Measurements from ENCODE around the gene CYP2W1.

The CYP2W1 gene

DNA sequence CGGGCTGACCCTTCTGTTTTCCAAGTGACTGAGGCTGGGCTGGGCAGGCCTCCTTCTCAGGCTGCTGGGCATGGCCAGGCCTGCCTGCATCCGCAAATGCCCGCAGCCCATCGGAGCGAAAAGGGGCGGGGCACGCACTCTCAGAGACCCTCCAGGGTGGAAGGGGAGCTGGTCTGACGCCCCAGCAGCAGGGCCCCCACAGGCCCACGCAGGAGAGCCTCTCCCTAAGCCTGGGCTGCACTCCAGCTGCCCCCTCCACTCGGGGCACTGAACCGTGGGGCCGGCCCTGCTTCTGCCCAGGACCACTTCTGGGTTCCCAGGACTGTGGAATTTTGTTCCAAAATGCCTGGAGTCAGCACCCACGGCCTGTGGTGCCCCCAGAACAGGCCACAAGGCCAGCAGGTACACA, 37.8 kb upstream of the CYP2W1 start:
- Mint-ChIP-seq H3K36me3 (ENCODE audit: low read depth) (peaks cover 7% of the 10 kb centered on the region), H3K27me3 (ENCODE audit: low read depth, poor library complexity) (peaks cover 55% of the 10 kb centered on the region), H3K4me1 (peaks cover 6% of the 10 kb centered on the region), H3K27ac (no peak overlapping the region), H3K4me3 (no peak overlapping the region), H3K9me3 (peaks cover 20% of the 10 kb centered on the region)
- peak; percentile 47 for DNase-seq
- TF ChIP-seq, protein P1, sequence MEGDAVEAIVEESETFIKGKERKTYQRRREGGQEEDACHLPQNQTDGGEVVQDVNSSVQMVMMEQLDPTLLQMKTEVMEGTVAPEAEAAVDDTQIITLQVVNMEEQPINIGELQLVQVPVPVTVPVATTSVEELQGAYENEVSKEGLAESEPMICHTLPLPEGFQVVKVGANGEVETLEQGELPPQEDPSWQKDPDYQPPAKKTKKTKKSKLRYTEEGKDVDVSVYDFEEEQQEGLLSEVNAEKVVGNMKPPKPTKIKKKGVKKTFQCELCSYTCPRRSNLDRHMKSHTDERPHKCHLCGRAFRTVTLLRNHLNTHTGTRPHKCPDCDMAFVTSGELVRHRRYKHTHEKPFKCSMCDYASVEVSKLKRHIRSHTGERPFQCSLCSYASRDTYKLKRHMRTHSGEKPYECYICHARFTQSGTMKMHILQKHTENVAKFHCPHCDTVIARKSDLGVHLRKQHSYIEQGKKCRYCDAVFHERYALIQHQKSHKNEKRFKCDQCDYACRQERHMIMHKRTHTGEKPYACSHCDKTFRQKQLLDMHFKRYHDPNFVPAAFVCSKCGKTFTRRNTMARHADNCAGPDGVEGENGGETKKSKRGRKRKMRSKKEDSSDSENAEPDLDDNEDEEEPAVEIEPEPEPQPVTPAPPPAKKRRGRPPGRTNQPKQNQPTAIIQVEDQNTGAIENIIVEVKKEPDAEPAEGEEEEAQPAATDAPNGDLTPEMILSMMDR (IDR thresholded peaks at IDR 0.05): no peak

- peaks cover 15% of the 10 kb centered on the region for H3K9me3 Mint-ChIP-seq
- no peak for DNase-seq
- H3K4me1 Mint-ChIP-seq: peaks cover 6% of the 10 kb centered on the region
- peaks cover 3% of the 10 kb centered on the region for H3K36me3 Mint-ChIP-seq (ENCODE audit: low read depth)
- H3K27ac Mint-ChIP-seq: no peak overlapping the region
- no peak overlapping the region for H3K4me3 Mint-ChIP-seq
- peaks cover 54% of the 10 kb centered on the region for H3K27me3 Mint-ChIP-seq (ENCODE audit: low read depth, poor library complexity)
- TF ChIP-seq, protein P1 (IDR thresholded peaks at IDR 0.05): no peak
Observed at GRCh38 chr7:945556-946255, 37.3 kb upstream of the CYP2W1 start.

DNA sequence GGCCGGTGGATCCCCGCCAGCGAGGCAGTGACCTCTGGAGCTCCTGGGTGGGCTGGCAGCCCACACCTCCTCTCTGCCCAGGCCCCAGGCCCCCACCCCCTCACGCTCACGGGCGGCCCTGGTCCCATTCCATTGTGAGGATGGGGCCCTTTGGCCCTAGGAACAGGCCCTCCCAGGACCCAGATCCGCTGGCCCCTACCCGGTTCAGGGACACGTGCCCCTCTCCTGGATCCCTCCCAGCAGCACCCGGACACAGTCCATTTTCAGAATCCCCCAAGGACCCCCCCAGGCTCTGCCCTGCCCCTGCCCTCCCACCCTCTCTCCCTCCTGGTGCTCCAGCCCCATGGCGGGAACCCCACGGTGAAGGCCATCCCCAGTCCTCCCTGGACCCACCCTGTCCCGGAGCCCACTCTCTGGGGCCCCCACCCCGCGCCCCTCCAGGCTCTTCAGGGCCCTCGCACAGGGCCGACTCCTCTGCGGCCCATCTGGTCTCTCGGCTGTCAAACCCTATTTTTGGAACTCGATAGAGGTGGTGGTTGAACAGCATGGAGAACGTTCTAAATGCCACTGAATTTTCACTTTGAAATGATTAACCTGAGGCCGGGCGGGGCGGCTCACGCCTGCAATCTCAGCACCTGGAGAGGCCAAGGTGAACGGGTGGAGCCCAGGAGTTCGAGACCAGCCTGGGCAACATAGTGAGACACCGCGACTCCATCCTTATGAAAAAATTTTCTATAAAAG, 36.6 kb upstream of the CYP2W1 start:
- no peak for DNase-seq
- TF ChIP-seq, protein P1 (IDR thresholded peaks at IDR 0.05): no peak
- H3K4me3 Mint-ChIP-seq: no peak overlapping the region
- peaks cover 7% of the 10 kb centered on the region for H3K9me3 Mint-ChIP-seq
- H3K36me3 Mint-ChIP-seq (ENCODE audit: low read depth): no peaks in the 10 kb centered on the region
- peaks cover 53% of the 10 kb centered on the region for H3K27me3 Mint-ChIP-seq (ENCODE audit: low read depth, poor library complexity)
- H3K4me1 Mint-ChIP-seq: peaks cover 6% of the 10 kb centered on the region
- no peak overlapping the region for H3K27ac Mint-ChIP-seq

DNA sequence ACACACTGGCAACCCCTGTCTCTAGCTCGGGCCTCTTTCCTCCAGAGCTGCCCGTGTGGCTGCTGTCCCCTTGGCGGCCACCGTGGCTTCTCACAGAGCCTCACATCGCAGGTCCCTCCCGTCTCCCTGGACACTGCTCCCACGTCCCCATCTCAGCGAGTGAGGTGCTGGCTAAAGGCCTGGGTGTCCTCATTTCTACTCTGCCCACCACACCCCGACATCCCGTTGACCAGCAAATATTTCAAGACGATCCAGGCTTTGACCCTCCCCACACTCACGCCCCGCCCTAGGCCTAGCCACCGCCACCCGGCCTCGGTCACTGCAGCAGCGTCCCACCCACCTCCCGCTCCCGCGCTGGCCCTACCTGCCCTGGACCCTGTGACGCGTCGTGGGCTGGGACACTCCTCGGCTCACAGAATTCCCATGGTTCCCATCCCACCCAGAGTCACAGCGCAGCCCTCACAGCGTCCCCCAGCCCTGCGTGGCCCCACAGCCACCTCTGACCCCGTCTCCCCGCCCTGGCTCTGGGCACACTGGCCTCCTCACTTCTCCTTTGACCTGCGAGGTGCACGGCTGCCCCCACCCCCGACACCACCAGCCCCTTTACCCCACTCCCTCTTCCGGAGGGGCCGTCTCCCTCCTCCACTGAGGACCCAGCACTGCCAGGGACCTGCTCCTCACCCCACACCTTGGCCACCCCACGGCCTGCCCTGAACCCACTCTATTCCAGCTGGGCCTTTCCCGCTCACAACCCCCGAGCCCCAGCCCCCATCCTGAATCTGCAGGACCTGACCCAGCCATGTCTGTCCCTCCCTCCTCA, 35.4 kb upstream of the CYP2W1 start:
- TF ChIP-seq, protein P1 (IDR thresholded peaks at IDR 0.05): no peak
- no peak overlapping the region for H3K4me3 Mint-ChIP-seq

GRCh38 chr7:949021-949934, 33.7 kb upstream of the CYP2W1 start:
- Mint-ChIP-seq H3K27ac (no peak overlapping the region), H3K4me3 (no peak overlapping the region), H3K9me3 (no peaks in the 10 kb centered on the region), H3K36me3 (ENCODE audit: low read depth) (no peaks in the 10 kb centered on the region), H3K4me1 (peaks cover 6% of the 10 kb centered on the region), H3K27me3 (ENCODE audit: low read depth, poor library complexity) (peaks cover 57% of the 10 kb centered on the region)
- DNase-seq: no peak
- TF ChIP-seq, protein P1 (IDR thresholded peaks at IDR 0.05): no peak

More for the DNA sequence above, 35.4 kb upstream of the CYP2W1 start:
- H3K9me3 Mint-ChIP-seq: no peaks in the 10 kb centered on the region
- peaks cover 54% of the 10 kb centered on the region for H3K27me3 Mint-ChIP-seq (ENCODE audit: low read depth, poor library complexity)
- H3K4me1 Mint-ChIP-seq: peaks cover 6% of the 10 kb centered on the region
- H3K36me3 Mint-ChIP-seq (ENCODE audit: low read depth): no peaks in the 10 kb centered on the region
- no peak for DNase-seq
- no peak overlapping the region for H3K27ac Mint-ChIP-seq
